GM19099 (cell line): ENCODE results near the gene TP53BP1.

Experiments
- POLR2A ChIP-seq: IDR thresholded peaks from 3 replicates; pipeline ENCODE4 v1.6.1; 2011; ENCODE audit warnings: low read depth; ENCODE audit not compliant: insufficient read length; ENCODE audit errors: extremely low read depth

Gene TP53BP1

DNA sequence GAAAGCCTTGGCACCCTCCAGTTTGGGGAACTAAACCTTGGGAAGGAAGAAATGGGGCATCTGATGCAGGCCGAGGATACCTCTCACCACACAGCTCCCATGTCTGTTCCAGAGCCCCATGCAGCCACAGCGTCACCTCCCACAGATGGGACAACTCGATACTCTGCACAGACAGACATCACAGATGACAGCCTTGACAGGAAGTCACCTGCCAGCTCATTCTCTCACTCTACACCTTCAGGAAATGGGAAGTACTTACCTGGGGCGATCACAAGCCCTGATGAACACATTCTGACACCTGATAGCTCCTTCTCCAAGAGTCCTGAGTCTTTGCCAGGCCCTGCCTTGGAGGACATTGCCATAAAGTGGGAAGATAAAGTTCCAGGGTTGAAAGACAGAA, 32.2 kb upstream of the TP53BP1 start:
- TF ChIP-seq POLR2A, result no peak

DNA sequence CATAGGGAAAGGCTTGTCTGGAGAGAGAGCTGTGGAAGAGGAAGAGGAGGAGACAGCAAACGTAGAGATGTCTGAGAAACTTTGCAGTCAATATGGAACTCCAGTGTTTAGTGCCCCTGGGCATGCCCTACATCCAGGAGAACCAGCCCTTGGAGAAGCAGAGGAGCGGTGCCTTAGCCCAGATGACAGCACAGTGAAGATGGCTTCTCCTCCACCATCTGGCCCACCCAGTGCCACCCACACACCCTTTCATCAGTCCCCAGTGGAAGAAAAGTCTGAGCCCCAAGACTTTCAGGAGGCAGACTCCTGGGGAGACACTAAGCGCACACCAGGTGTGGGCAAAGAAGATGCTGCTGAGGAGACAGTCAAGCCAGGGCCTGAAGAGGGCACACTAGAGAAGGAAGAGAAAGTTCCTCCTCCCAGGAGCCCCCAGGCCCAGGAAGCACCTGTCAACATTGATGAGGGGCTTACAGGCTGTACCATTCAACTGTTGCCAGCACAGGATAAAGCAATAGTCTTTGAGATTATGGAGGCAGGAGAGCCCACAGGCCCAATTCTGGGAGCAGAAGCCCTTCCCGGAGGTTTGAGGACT, 31.4 kb upstream of the TP53BP1 start:
- TF ChIP-seq POLR2A, result no peak

DNA sequence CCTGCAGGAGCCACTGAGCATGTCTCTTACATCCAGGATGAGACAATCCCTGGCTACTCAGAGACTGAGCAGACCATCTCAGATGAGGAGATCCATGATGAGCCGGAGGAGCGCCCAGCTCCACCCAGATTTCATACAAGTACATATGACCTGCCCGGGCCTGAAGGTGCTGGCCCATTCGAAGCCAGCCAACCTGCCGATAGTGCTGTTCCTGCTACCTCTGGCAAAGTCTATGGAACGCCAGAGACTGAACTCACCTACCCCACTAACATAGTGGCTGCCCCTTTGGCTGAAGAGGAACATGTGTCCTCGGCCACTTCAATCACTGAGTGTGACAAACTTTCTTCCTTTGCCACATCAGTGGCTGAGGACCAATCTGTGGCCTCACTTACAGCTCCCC, 30.7 kb upstream of the TP53BP1 start:
- TF ChIP-seq POLR2A, result no peak

DNA sequence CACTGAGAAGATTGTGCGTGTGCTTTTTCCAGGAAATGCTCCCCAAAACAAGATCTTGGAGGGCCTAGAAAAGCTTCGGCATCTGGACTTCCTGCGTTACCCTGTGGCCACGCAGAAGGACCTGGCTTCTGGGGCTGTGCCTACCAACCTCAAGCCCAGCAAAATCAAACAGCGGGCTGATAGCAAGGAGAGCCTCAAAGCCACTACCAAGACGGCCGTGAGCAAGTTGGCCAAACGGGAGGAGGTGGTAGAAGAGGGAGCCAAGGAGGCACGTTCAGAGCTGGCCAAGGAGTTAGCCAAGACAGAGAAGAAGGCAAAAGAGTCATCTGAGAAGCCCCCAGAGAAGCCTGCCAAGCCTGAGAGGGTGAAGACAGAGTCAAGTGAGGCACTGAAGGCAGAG, 29.3 kb upstream of the TP53BP1 start:
- TF ChIP-seq POLR2A, result no peak

DNA sequence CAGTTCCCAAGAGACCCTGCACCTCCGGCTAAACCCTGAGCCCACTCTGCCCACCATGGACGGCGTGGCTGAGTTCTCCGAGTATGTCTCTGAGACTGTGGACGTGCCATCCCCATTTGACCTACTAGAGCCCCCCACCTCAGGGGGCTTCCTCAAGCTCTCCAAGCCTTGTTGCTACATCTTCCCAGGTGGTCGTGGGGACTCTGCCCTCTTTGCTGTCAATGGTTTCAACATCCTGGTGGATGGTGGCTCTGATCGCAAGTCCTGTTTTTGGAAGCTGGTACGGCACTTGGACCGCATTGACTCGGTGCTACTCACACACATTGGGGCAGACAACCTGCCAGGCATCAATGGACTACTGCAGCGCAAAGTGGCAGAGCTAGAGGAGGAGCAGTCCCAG, 28.5 kb upstream of the TP53BP1 start:
- TF ChIP-seq POLR2A, result no peak

DNA sequence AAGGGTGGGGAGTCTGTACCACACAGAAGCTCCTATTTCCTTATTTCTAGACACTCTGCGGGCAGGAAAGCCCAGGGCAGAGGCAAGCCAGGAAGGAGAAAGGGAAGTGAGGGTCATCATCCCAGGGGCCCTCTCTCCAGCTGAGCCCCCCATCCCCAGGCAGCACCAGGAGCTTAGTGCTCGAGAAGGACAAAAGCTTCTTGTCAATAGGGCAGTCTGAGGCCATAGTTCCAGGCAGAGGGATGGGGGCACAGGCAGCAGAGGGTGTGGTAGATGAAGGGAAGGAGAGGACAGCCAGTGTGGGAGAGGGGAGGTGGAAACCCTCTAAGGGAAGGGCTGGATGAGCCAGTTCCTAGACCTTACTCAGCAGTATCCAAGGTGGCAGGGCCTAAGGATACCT, 27.2 kb upstream of the TP53BP1 start:
- TF ChIP-seq POLR2A, result no peak

DNA sequence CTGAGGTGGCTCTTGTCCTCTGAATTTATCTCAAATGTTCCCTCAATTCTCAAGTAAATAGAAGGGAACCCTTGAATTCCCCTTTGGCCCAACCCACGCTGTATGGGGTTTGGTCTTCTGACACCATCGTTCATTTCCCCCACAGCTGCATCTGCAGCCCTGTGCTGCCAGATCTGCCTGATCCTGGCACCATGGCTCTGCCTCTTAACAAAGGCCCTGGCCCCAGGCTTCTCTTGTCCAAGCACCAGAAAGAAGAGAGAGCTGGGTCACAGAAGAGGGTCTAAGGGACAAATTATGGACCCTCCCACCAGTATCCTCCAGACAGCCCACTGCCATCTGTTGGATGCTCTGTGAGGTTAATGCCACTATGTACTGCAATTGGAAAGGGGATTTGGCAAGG, 26.2 kb upstream of the TP53BP1 start:
- no peak for TF ChIP-seq POLR2A

DNA sequence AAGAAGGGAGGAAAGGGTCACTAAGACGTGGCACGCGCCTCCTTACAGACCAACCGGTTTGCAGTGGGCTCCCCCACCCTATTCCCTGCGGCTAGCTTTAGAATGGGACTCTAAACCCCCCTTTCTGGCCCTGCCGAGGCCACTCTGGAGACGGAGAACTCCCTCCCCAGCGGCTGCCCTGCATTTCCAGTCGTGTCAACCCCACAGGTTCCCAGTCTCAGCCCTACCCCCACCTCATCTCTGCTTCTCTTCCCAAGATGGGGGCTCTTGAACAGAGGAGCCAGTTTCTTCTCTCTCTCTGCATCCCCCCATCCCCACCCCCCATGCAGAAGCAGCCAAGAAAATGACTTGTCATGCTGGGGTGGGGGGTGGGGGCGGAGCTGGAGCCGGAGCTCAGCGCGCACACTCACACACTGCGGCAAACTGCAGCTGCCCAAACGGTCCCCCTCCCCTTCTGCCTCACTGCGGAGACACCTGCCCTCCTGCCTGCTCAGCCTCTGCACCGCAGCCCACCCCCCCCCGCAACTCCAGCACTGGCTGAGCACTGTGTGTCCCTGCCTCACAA, 25.3 kb upstream of the TP53BP1 start:
- TF ChIP-seq POLR2A, result no peak

DNA sequence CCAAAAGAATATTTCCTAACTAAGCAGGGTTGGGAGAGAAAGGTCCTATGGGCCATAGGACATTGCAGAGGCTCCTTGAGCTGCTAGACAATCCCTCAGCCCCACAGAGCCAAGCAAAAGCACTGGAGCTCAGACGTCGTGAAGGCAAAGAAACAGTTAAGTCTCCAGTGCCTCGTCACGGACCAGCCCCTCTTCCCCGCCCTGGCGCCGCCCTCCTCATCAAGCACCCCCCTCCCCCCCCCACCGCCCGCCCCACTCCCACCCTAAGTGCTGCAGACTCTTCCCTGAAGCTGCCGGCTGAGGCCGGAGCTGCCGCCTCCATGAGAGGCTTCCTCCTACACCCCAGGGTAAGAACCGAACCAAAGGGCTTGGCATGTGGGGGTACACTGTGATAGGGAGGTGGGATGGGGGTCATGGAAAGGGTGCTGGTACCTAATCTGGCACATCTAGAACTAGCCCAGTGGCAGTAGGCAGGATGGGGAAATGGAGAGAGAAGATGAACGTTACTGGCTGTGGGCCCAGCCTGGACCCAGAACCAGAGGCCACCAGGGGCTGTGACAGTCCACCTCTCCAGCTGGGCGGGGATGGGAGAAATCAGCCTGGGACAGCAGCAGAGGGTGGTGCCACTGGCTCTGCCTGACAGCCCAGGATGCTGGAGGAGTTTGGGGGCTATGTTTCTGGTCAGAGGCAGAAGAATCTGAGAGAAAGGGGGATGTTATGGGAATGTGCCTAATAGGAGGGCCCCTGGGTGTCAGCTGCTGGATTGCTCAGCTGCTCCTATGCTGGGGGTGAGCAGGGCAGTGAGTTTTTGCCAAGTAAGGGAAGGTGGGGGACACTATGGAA, 24.6 kb upstream of the TP53BP1 start, which contains the start of gene MAP1A:
TSS of gene MAP1A (plus strand) at position 255 of the 843 bp plus-strand sequence. CDS start 3,866 bp downstream, outside the sequence.
- no peak for TF ChIP-seq POLR2A

DNA sequence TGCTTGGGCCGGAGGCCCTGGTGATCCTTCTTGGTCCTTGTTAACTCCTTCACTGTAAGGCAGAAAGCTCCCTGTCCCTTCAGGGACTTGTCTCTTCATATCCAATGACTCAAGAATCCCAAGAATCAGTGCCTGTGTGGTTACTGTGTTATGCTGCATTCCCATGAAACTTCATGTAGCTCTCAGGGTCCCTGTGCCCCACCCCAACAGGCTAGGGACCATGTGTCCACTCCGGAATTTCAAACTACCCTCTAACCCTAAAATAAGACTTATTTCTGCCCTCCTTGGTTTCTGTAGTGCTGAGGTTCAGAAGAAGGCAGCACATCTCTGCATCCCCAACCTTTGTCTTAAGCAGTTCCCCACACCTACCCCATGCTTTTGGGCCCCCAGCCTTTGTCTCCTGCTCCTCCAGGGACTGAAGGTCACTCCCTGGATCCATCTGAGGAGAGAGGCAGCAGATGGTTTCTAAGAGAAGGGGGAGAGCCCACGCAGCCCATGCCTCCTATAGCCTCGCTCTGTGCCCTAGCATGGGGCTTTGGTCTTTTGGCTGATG, 23.9 kb upstream of the TP53BP1 start:
- no peak for TF ChIP-seq POLR2A

DNA sequence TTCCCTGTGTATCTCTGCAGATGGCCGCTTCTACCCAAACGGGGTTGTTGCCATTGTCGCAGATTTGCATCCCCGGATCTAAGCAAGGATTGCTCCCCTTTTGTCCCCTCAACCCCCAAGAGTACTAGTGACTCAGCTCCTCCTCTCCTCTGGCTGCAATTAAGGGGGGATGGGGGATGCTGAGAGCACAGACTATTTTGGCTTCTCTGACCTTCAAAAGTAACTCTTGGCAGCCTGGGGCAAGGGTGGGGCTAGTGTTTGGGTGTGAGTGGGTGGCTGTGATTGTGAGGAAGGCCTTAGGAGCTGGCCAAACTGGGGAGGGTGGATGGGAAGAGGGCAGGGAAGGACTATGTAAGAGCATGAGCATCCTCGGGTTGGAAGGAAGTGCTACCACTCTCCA, 23.2 kb upstream of the TP53BP1 start:
- TF ChIP-seq POLR2A, result no peak

DNA sequence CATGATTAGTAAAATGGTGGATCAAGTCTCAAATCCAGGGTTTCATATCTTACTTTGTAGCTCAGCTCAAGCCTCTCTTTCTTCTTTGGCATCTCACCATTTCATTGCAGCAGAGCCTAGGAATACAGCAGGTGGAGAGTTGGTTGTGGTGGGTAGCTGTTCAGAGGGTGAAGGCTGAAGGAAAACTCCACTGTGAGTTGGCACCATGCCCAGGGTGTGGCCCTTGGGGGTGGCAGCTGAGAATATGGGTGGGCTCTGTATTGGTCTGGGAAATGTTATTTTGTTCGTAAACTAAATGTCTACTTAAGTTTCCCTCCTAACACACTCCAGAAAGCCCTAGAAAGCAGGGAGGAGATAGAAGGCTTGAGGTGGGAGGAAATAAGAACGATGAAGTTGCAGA, 22.8 kb upstream of the TP53BP1 start:
- TF ChIP-seq POLR2A, result no peak

DNA sequence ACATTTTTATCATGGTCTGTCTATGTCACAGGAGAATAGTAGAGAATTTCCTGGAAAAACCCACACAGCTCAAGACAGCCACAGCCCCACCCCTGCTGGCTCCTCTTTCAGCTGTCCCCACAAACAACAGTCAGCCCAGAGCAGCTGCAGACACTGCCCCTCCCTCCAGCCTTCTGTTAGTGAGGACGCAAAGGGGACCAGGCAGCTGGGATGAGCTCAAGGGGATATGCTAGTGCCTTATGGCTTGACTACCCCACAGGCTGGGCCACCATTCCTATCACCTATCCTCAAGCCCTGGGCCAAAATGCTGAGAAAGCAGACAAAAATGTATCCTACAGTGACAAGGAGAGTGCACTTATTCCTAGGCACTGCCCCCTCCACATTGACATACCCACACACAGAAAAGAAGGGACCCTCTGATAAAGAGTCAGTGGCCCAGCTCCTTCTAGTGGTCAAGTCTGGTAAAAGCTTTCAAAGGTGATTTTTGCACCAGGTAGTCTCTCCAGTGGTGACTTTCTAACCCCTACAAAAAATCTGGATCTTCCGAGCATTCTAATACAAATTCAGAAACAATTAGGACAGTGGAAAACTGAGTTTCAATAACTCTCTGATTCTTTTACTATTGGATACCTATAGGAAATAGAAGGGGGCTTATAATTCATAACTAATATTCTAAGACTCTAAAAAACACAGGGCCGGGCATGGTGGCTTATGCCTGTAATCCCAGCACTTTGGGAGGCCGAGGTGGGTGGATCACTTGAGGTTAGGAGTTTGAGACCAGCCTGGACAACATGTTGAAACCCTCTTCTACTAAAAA, 21.5 kb upstream of the TP53BP1 start:
- no peak for TF ChIP-seq POLR2A

DNA sequence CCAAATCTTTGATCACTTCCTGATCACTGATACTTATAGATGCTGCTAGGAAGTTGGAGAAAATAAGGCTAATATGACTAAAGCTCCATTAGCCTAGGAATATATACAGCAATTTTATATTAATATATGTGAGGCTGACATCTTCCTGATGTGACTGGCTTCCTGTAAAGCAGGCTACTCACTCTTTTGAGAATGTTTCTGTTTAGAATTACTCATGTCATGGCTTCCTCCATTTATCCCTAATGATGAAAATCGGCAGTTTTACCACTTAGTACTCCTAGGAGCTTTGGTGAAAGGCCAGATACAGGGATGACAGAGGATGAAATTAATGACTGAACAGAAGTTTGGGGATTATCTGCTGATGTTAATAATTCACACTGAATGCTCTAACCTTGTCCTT, 20.6 kb upstream of the TP53BP1 start:
- TF ChIP-seq POLR2A, result no peak
